ENCODE results near the gene ZFYVE9. TPM values are rescaled to one million over a fixed set of nuclear protein-coding genes. Genes with fewer than 3 reads are reported as not detected.
"Not testable (repeated sequence)": the region's sequence is repeated elsewhere in the genome, so short reads cannot be mapped to it uniquely, and the experiment has no call there.

ZFYVE9 gene
- total RNA-seq, 6 experiments from 2014 or later: 15.4 to 18.9 (median 17.4) TPM

GRCh38 chr1:52367272-52367671, 225.4 kb downstream of the ZFYVE9 start:
- Mint-ChIP-seq H3K4me1 (ENCODE audit: low read depth) (peaks cover 35% of the 10 kb centered on the region), H3K27me3 (ENCODE audit: insufficient read depth) (peaks cover 2% of the 10 kb centered on the region), H3K9me3 (no peaks in the 10 kb centered on the region), H3K36me3 (ENCODE audit: low read depth) (peaks cover 10% of the 10 kb centered on the region), H3K27ac (no peak overlapping the region), H3K4me3 (peak overlapping the region; percentile 15; the same call in 1 of the 2 replicates)
- no peak for DNase-seq
- TF ChIP-seq CTCF (IDR thresholded peaks at IDR 0.05): no peak

GRCh38 chr1:52368383-52369172, 226.7 kb downstream of the ZFYVE9 start:
- H3K4me1 Mint-ChIP-seq (ENCODE audit: low read depth): peaks cover 35% of the 10 kb centered on the region
- H3K27ac Mint-ChIP-seq: no peak overlapping the region
- H3K36me3 Mint-ChIP-seq (ENCODE audit: low read depth): peaks cover 5% of the 10 kb centered on the region
- DNase-seq: no peak
- peaks cover 2% of the 10 kb centered on the region for H3K27me3 Mint-ChIP-seq (ENCODE audit: insufficient read depth)
- 0 out of 2 replicates have a peak, but pooled peaks have one; percentile 14 for TF ChIP-seq CTCF (IDR thresholded peaks at IDR 0.05)
- peak overlapping the region; percentile 76 for H3K4me3 Mint-ChIP-seq
- H3K9me3 Mint-ChIP-seq: no peaks in the 10 kb centered on the region

DNA sequence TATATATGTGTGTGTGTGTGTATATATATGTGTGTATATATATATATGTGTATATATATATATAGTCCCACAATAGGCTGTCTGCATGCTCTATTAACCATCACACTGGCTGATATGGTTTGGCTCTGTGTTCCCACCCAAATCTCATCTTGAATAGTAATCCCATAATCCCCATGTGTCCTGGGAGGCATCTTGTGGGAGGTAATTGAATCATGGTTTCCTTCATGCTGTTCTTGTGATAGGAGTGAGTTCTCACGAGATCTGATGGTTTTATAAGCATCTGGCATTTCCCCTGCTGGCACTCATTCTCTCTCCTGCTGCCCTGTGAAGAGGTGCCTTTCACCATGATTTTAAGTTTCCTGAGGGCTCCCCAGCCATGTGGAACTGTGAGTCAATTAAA, 228.0 kb downstream of the ZFYVE9 start:
- not testable (repeated sequence) for H3K9me3 Mint-ChIP-seq; H3K27ac Mint-ChIP-seq; H3K4me3 Mint-ChIP-seq; DNase-seq; H3K36me3 Mint-ChIP-seq (ENCODE audit: low read depth); H3K27me3 Mint-ChIP-seq (ENCODE audit: insufficient read depth)
- peaks cover 25% of the 10 kb centered on the region for H3K4me1 Mint-ChIP-seq (ENCODE audit: low read depth)

DNA sequence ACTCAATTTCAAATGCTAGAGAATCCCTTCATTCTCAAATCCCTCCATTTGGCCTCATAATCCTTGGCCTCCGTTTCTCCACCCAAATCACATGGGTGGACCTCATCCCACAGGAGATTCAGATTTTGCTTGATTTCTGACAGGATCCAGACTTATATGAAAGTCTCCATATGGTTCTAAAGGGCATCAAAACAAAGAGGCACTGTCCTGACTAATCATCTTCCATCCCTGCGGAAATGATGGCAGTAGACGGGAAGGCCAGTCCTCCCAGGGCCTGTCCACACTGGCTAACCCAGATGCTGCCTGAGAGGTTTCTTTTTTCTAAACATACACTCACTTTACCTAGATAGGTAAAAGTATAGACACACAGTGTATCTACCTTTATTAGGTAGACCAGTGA, 243.5 kb downstream of the ZFYVE9 start:
- Mint-ChIP-seq H3K36me3 (ENCODE audit: low read depth) (no peaks in the 10 kb centered on the region), H3K27ac (no peak overlapping the region), H3K4me1 (ENCODE audit: low read depth) (no peaks in the 10 kb centered on the region), H3K27me3 (ENCODE audit: insufficient read depth) (no peaks in the 10 kb centered on the region), H3K9me3 (no peaks in the 10 kb centered on the region), H3K4me3 (no peak overlapping the region)
- no peak for TF ChIP-seq CTCF (IDR thresholded peaks at IDR 0.05)
- no peak for DNase-seq

- Mint-ChIP-seq H3K27me3 (ENCODE audit: insufficient read depth) (no peaks in the 10 kb centered on the region), H3K36me3 (ENCODE audit: low read depth) (no peaks in the 10 kb centered on the region), H3K4me3 (no peak overlapping the region), H3K4me1 (ENCODE audit: low read depth) (no peaks in the 10 kb centered on the region), H3K27ac (no peak overlapping the region), H3K9me3 (no peaks in the 10 kb centered on the region)
- TF ChIP-seq CTCF (IDR thresholded peaks at IDR 0.05): no peak
- DNase-seq: no peak
Observed at GRCh38 chr1:52386458-52386857, 244.6 kb downstream of the ZFYVE9 start.

DNA sequence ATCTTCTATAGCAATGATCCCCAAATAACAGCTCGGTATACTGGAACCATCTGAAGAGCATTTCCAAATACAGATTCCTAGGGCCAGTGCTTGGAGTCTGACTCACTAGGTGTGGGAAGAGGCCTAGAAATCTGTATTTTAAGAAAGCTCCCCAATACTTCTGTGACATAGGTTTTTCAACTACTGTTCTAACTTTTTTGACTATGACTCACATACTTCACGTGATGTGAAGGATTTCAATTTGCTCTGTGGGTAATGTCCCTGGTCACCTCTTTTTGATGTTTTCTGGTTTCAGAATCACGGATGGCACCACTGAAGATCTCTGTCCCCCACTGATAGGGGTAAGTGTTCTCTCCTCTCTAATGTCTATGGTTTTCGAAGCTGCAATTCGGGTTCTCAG, 251.3 kb downstream of the ZFYVE9 start:
- Mint-ChIP-seq H3K27ac (no peak overlapping the region), H3K4me1 (ENCODE audit: low read depth) (no peaks in the 10 kb centered on the region), H3K27me3 (ENCODE audit: insufficient read depth) (no peaks in the 10 kb centered on the region), H3K4me3 (no peak overlapping the region), H3K36me3 (ENCODE audit: low read depth) (no peaks in the 10 kb centered on the region), H3K9me3 (no peaks in the 10 kb centered on the region)
- no peak for DNase-seq
- no peak for TF ChIP-seq CTCF (IDR thresholded peaks at IDR 0.05)

Other genes with a start within 250 kb of the ZFYVE9 start
- 100 to 1,000 TPM; 138 to 174 (median 157) TPM for gene RAB3B, start 151.4 kb upstream of the ZFYVE9 start, total RNA-seq (2021; fragmentation: NEBNext Ultra II Directional; extraction: Animal tissue kit (Norgen Biotek cat#: 25700))
- 10 to 100 TPM; 12.5 to 16.0 (median 14.3) TPM for gene KTI12, start 108.3 kb upstream of the ZFYVE9 start, total RNA-seq (2021; fragmentation: NEBNext Ultra II Directional; extraction: Animal tissue kit (Norgen Biotek cat#: 25700))
- 10 to 100 TPM; 61.4 to 72.0 (median 68.7) TPM for gene TXNDC12, start 86.9 kb upstream of the ZFYVE9 start, total RNA-seq (2021; fragmentation: NEBNext Ultra II Directional; extraction: Animal tissue kit (Norgen Biotek cat#: 25700))
- 10 to 100 TPM; 45.7 to 52.9 (median 49.6) TPM for gene BTF3L4, start 85.8 kb upstream of the ZFYVE9 start, total RNA-seq (2021; fragmentation: NEBNext Ultra II Directional; extraction: Animal tissue kit (Norgen Biotek cat#: 25700))
- 10 to 100 TPM; 27.3 to 35.5 (median 31.3) TPM for gene CC2D1B, start 224.1 kb downstream of the ZFYVE9 start, total RNA-seq (2021; fragmentation: NEBNext Ultra II Directional; extraction: Animal tissue kit (Norgen Biotek cat#: 25700))